ENCODE results near the gene PHETA1. TPM values are rescaled to one million over a fixed set of nuclear protein-coding genes. Genes with fewer than 3 reads are reported as not detected.

PHETA1 gene
- total and polyA plus RNA-seq, 2 of the 13 experiments (the other 11 are each of a cell fraction or from before 2014, with no cell fraction given) = 11.3 to 20.8 TPM

DNA sequence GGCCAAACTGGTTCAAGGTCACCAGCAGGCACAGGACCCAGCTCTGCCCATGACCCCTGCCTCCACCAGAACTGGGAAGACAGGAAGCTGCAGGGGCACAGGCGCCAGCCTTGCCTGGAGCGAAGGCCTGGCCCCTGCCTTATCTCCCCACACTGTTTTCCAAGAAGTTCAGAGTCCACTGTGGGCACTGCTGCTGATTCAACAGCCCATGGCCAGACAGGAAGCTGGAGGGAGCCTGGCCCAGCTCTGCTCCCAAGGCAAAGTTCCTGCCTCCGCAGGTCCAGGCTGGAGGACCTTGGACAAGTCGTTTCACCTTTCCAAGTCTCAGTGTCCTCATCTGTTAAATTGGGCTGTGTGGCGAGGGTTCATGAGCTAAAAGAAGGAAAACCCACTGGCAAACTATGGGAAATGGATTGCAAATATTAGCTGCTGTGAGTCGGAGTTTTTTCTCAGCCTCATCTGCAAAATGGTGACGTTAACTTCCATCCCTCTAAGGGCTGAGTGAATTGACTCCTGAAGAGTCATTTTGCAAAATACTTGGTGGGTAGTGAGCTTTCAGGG lies 1.2 kb downstream of the PHETA1 start (continued):
- peak; percentile 79 for TF ChIP-seq PHF5A (CRISPR knock-in tag; IDR thresholded peaks at IDR 0.05; ENCODE audit: low read depth, unreplicated experiment)
- no peak for TF ChIP-seq SSRP1 (CRISPR knock-in tag; IDR thresholded peaks at IDR 0.05)
- no peak for TF ChIP-seq HHEX (CRISPR knock-in tag; IDR thresholded peaks at IDR 0.05)
- no peak for TF ChIP-seq ARNT (IDR thresholded peaks at IDR 0.05)
- no peak; the same call in 1 of the 2 replicates for TF ChIP-seq KLF15 (CRISPR knock-in tag; IDR thresholded peaks at IDR 0.05; ENCODE audit: borderline replicate concordance)
- TF ChIP-seq, protein P1, sequence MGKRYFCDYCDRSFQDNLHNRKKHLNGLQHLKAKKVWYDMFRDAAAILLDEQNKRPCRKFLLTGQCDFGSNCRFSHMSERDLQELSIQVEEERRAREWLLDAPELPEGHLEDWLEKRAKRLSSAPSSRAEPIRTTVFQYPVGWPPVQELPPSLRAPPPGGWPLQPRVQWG (CRISPR knock-in tag; IDR thresholded peaks at IDR 0.05; ENCODE audit: borderline replicate concordance, low read depth) = no peak
- TF ChIP-seq POGZ (CRISPR knock-in tag; IDR thresholded peaks at IDR 0.05) = peak; percentile 87
- TF ChIP-seq ATF7-NPFF (CRISPR knock-in tag; IDR thresholded peaks at IDR 0.05; ENCODE audit: low read depth) = no peak
- TF ChIP-seq SRF (IDR thresholded peaks at IDR 0.05; ENCODE audit: low read depth, low read length) = no peak
- TF ChIP-seq RERE (CRISPR knock-in tag; IDR thresholded peaks at IDR 0.05; ENCODE audit: low read depth) = 0 out of 2 replicates have a peak, but pooled peaks have one; percentile 20
- TF ChIP-seq, protein P2, sequence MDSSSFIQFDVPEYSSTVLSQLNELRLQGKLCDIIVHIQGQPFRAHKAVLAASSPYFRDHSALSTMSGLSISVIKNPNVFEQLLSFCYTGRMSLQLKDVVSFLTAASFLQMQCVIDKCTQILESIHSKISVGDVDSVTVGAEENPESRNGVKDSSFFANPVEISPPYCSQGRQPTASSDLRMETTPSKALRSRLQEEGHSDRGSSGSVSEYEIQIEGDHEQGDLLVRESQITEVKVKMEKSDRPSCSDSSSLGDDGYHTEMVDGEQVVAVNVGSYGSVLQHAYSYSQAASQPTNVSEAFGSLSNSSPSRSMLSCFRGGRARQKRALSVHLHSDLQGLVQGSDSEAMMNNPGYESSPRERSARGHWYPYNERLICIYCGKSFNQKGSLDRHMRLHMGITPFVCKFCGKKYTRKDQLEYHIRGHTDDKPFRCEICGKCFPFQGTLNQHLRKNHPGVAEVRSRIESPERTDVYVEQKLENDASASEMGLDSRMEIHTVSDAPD (CRISPR knock-in tag; IDR thresholded peaks at IDR 0.05) = peak; percentile 86
- TF ChIP-seq, protein P3, sequence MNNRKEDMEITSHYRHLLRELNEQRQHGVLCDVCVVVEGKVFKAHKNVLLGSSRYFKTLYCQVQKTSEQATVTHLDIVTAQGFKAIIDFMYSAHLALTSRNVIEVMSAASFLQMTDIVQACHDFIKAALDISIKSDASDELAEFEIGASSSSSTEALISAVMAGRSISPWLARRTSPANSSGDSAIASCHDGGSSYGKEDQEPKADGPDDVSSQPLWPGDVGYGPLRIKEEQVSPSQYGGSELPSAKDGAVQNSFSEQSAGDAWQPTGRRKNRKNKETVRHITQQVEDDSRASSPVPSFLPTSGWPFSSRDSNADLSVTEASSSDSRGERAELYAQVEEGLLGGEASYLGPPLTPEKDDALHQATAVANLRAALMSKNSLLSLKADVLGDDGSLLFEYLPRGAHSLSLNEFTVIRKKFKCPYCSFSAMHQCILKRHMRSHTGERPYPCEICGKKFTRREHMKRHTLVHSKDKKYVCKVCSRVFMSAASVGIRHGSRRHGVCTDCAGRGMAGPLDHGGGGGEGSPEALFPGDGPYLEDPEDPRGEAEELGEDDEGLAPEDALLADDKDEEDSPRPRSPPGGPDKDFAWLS (CRISPR knock-in tag; IDR thresholded peaks at IDR 0.05; ENCODE audit: borderline replicate concordance) = no peak
- TF ChIP-seq IRF2 (CRISPR knock-in tag; IDR thresholded peaks at IDR 0.05) = peak; percentile 75
- no peak; the same call in 1 of the 2 replicates for TF ChIP-seq EHMT2 (IDR thresholded peaks at IDR 0.05; ENCODE audit: borderline replicate concordance, low read depth, low read length)
- TF ChIP-seq ZNF713 (CRISPR knock-in tag; IDR thresholded peaks at IDR 0.05) = no peak
- no peak for TF ChIP-seq ZNF839 (CRISPR knock-in tag; IDR thresholded peaks at IDR 0.05; ENCODE audit: borderline replicate concordance)
- no peak; the same call in 1 of the 2 replicates for TF ChIP-seq ZXDC (CRISPR knock-in tag; IDR thresholded peaks at IDR 0.05)
- TF ChIP-seq ZNF766 (CRISPR knock-in tag; IDR thresholded peaks at IDR 0.05; ENCODE audit: borderline replicate concordance) = peak; percentile 71; the same call in 1 of the 2 replicates
